Measurements from ENCODE around the gene SRGAP1. TPM values are rescaled to one million over a fixed set of nuclear protein-coding genes. Genes with fewer than 3 reads are reported as not detected.

SRGAP1 gene
- 3.7 and 4.2 TPM in 2 replicates for total RNA-seq (2014; rRNA removed)
- polyA plus RNA-seq (2012): 4.3 TPM

- DNase-seq (ENCODE audit: low read depth): peak; percentile 79
Observed at GRCh38 chr12:63844391-63845341, at the start of gene SRGAP1. SRGAP1 (plus strand) TSS chr12:63844700; CDS start chr12:63844817, 117 bp downstream.

GRCh38 chr12:63795032-63795687, 49.3 kb upstream of the SRGAP1 start:
- DNase-seq (ENCODE audit: low read depth): no peak

DNA sequence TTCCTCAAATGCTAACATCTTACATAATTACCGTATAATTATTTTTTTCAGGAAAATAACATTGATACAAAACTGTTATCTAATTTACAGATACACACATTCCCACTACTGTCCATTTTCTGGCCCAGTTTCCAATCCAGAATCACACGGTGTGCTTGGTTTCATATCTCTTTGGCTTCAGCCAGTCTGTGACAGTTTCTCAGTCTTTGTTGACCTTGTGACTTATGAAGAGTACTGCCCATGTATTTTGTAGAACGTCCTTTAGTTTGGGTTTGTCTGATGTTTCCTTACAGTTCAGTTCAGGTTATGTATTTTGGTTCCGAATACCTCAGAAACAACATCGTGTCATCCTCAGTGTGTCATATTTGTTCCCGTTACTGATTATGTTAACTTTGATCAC, 48.6 kb upstream of the SRGAP1 start:
- DNase-seq (ENCODE audit: low read depth): no peak

GRCh38 chr12:63802012-63802608, 42.4 kb upstream of the SRGAP1 start:
- DNase-seq (ENCODE audit: low read depth): peak; percentile 38

DNA sequence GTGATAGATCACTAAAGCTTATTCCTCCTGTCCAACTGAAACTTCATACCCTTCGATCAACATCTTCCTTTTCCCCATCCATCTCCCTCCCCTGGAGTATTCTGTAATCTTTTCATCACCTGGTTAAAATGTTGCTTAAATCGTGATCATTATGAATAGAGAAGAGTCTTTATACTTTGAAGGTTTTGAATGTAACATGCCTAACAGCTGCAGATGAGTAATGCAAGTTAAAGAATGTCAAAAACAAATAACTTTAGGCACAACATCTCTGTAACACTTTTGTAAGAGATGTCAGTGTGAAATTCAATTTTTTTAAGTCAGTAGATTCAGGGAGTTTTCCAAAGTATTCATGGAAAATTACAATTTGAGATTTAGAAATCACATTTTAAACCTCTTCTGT, 39.8 kb upstream of the SRGAP1 start:
- peak; percentile 71 for DNase-seq (ENCODE audit: low read depth)

DNA sequence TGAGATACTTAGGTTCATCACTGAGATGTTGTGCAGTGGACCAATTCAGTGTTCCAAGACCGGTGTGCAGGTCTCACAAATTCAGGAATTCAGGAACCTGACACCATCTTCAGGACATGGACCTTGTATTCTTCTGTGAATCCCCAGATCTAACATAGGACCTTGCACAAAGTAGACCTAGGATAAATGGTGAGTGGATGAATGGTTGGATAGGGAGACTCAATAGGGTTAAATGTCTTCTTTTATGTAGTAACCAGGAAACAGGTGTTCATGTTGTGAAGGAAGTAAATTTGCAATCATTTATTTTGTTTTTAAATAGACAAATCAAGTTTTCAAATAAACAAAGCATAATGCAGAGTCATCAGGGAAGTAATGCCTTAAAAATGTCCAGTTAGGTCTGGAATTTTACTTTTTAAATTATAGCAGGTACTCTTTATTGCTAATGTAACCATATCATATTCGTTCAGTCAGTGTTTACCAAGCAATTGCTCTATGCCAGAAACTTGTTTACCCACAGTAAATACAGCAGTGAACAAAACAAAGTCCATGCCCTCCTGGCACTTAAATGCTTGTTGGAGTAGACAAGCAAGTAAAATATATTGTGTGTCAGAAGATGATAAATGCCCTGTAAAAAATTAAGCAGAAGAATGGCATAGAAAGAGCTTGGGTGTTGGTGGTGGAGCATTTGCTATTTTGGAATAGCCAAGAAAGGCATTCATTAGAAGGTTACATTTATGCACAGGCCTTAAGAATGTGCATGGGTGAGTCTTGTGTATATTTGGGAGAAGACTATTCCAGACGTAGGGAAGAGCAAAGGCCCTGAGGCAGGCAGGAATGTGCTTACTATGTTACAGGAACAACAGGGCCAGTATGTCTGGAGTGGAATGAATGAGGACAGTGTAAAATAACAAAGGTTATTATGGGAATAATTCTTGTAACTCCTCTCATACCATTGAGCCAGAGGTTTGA, 38.5 kb upstream of the SRGAP1 start:
- DNase-seq (ENCODE audit: low read depth): no peak

- DNase-seq (ENCODE audit: low read depth): peak; percentile 16
Observed at GRCh38 chr12:63808631-63809030, 35.9 kb upstream of the SRGAP1 start.

GRCh38 chr12:63809566-63809965, 34.9 kb upstream of the SRGAP1 start:
- no peak for DNase-seq (ENCODE audit: low read depth)

DNA sequence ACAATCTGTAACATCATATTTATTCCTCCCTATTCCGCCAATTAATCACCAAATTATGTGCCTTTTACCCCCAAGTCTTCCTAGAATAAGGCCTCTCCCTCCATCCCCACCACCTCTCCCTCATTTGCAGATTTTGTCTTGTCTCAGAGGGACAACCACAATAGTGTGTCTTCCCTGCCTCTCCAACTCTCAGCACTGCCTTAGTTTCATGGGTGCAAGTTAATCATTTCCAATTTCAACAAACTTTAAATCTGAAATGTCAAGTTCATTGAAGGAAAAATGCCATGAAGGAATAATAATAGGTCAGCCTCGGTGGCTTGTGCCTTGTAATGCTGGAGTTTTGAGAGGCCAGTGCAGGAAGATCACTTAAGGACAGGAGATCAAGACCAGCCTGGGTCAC, 33.2 kb upstream of the SRGAP1 start:
- no peak for DNase-seq (ENCODE audit: low read depth)

GRCh38 chr12:63811755-63812154, 32.7 kb upstream of the SRGAP1 start:
- DNase-seq (ENCODE audit: low read depth): no peak

DNA sequence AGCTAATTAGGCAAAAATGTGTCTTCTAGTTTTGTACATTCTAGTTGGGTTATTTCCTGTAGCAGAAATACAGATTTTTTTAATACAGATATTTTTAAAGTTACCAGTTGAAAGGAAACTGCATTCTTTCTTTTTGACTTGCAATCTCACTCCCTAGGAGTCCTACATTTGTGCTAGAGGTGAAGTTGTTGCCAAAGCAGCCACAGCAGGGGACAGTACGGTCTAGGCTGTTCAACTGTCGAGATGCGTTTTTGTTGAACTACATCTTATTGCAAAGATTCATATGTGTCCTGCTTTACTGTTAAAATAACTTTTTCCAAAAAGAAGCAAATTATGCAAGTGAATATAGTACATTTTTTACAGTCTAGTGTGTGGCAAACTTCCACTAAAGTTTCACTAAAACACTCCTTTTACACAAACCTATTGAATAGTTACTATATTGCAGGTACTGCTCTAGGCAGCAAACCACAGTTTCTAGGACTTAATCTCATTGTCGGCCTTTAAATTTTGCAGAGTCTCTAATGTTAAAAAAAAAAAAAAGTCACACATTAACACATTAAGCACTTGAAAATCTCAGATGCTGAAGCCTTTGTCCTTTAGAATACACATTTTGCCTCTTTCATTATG, 30.2 kb upstream of the SRGAP1 start:
- DNase-seq (ENCODE audit: low read depth): no peak

DNA sequence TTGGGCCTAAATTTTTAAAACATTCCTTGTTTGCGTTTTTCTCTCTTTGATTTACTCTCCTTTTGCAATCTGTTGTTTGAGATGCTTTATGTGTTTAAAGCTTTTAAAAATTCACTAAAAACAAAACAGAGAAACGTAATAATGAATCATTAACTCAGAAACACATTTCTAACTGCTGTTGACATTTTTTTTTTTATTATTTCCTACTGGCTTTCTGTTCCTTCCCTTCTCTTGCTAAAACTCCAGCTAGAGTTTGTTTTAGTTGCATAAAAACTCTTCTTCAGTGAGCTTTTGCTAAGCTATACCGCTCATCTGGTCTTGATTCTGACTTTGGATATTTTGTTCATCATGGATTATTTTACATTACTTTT, 29.0 kb upstream of the SRGAP1 start:
- DNase-seq (ENCODE audit: low read depth): no peak

- DNase-seq (ENCODE audit: low read depth): no peak
Observed at GRCh38 chr12:63816031-63816430, 28.5 kb upstream of the SRGAP1 start.

DNA sequence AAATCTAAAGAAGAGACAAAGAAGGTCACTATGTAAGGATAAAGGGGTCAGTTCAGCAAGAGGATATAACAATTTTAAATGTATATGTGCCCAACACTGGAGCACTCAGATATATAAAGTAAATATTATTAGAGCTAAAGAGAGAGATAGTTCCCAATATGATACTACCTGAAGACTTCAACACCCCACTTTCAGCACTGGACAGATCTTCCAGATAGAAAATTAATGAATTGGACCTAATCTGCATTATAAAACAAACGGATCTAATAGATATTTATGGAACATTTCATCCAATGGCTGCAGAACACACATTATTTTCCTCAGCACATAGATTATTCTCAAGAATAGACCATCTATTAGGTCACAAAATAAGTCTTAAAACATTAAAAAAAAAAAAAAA, 24.1 kb upstream of the SRGAP1 start:
- DNase-seq (ENCODE audit: low read depth): no peak

DNA sequence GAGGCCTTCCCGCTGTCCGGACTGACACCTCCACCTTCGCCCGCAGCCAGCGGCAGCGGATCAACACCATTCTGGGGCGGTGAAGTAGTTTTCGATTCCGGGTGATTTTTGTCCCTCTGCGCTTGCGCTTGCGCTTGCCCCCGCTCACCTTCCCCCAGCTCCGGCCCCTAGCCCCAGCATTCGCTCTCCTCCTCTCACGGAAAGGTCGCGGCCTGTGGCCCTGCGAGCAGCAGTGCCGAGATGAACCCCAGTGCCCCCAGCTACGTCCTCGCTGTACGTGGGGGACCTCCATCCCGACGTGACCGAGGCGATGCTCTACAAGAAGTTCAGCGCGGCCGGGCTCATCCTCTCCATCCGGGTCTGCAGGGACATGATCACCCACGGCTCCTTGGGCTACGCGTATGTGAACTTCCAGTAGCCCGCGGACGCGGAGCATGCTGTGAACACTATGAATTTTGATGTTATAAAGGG, 22.7 kb upstream of the SRGAP1 start:
- no peak for DNase-seq (ENCODE audit: low read depth)

DNA sequence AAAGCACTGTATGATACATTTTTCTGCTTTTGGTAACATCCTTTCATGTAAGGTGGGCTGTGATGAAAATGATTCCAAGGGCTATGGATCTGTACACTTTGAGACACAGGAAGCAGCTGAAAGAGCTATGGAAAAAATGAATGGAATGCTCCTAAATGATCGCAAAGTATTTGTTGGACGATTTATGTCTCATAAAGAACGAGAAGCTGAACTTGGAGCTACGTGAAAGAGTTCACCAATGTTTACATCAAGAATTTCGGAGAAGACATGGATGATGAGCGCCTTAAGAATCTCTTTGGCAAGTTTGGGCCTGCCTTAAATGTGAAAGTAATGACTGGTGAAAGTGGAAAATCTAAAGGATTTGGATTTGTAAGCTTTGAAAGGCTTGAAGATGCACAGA, 22.1 kb upstream of the SRGAP1 start:
- no peak for DNase-seq (ENCODE audit: low read depth)

DNA sequence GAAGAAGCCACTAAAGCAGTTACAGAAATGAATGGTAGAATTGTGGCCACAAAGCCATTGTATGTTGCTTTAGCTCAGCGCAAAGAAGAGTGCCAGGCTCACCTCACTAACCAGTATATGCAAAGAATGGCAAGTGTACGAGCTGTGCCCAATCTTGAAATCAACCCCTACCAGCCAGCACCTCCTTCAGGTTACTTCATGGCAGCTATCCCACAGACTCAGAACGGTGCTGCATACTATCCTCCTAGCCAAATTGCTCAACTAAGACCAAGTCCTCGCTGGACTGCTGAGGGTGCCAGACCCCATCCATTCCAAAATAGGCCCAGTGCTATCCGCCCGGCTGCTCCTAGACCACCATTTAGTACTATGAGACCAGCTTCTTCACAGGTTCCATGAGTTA, 21.5 kb upstream of the SRGAP1 start:
- DNase-seq (ENCODE audit: low read depth): no peak

- DNase-seq (ENCODE audit: low read depth): peak; percentile 76
Observed at GRCh38 chr12:63826006-63826585, 18.4 kb upstream of the SRGAP1 start.

- no peak for DNase-seq (ENCODE audit: low read depth)
Observed at GRCh38 chr12:63828867-63829266, 15.6 kb upstream of the SRGAP1 start.

GRCh38 chr12:63836046-63836445, 8.5 kb upstream of the SRGAP1 start:
- DNase-seq (ENCODE audit: low read depth): no peak
